Measurements from ENCODE around the gene ADNP2.

- no peak for TF ChIP-seq CTCF (conservative IDR thresholded peaks at IDR 0.05; ENCODE audit: low read depth, low read length)
- TF ChIP-seq EZH2 (IDR thresholded peaks at IDR 0.05; ENCODE audit: low read length, unreplicated experiment), result no peak
Measured at GRCh38 chr18:80183273-80184050, 74.4 kb downstream of the ADNP2 start.
